ENCODE measurements around the gene DPP6.

Gene DPP6

GRCh38 chr7:154840086-154840485, 787.9 kb downstream of the DPP6 start:
- no peak for DNase-seq (ENCODE audit: low spot score)
- Histone ChIP-seq H3K27ac (ENCODE audit: poor library complexity, severe bottlenecking) (no peak overlapping the region), H3K4me3 (ENCODE audit: severe bottlenecking) (no peak overlapping the region), H3K4me1 (ENCODE audit: insufficient read depth, poor library complexity, severe bottlenecking) (no peaks in the 10 kb centered on the region), H3K9me3 (ENCODE audit: severe bottlenecking) (no peaks in the 10 kb centered on the region), H3K36me3 (ENCODE audit: low read depth) (no peaks in the 10 kb centered on the region), H3K27me3 (ENCODE audit: insufficient read depth, poor library complexity, severe bottlenecking) (peaks cover 26% of the 10 kb centered on the region)
- no peak for ATAC-seq (ENCODE audit: low read depth)
- no peak for TF ChIP-seq CTCF (IDR thresholded peaks at IDR 0.05; ENCODE audit: poor library complexity, severe bottlenecking)

GRCh38 chr7:154841731-154842331, 789.6 kb downstream of the DPP6 start:
- no peak overlapping the region for H3K27ac ChIP-seq (ENCODE audit: poor library complexity, severe bottlenecking)

GRCh38 chr7:154842591-154842990, 790.4 kb downstream of the DPP6 start:
- no peak overlapping the region for H3K4me3 ChIP-seq (ENCODE audit: severe bottlenecking)
- DNase-seq (ENCODE audit: low spot score) (no peak), ATAC-seq (ENCODE audit: low read depth) (no peak)
- no peaks in the 10 kb centered on the region for H3K9me3 ChIP-seq (ENCODE audit: severe bottlenecking)
- TF ChIP-seq CTCF (IDR thresholded peaks at IDR 0.05; ENCODE audit: poor library complexity, severe bottlenecking) = no peak
- no peaks in the 10 kb centered on the region for H3K4me1 ChIP-seq (ENCODE audit: insufficient read depth, poor library complexity, severe bottlenecking)
- no peak overlapping the region for H3K27ac ChIP-seq (ENCODE audit: poor library complexity, severe bottlenecking)
- H3K27me3 ChIP-seq (ENCODE audit: insufficient read depth, poor library complexity, severe bottlenecking) = peaks cover 26% of the 10 kb centered on the region
- no peaks in the 10 kb centered on the region for H3K36me3 ChIP-seq (ENCODE audit: low read depth)

More at GRCh38 chr7:154841731-154842331, 789.6 kb downstream of the DPP6 start:
- Histone ChIP-seq H3K4me3 (ENCODE audit: severe bottlenecking) (no peak overlapping the region), H3K9me3 (ENCODE audit: severe bottlenecking) (no peaks in the 10 kb centered on the region), H3K36me3 (ENCODE audit: low read depth) (no peaks in the 10 kb centered on the region), H3K27me3 (ENCODE audit: insufficient read depth, poor library complexity, severe bottlenecking) (peaks cover 26% of the 10 kb centered on the region), H3K4me1 (ENCODE audit: insufficient read depth, poor library complexity, severe bottlenecking) (no peaks in the 10 kb centered on the region)
- ATAC-seq (ENCODE audit: low read depth) (no peak), DNase-seq (ENCODE audit: low spot score) (no peak)
- TF ChIP-seq CTCF (IDR thresholded peaks at IDR 0.05; ENCODE audit: poor library complexity, severe bottlenecking) = no peak

GRCh38 chr7:154843670-154844237, 791.6 kb downstream of the DPP6 start:
- no peaks in the 10 kb centered on the region for H3K36me3 ChIP-seq (ENCODE audit: low read depth)
- ATAC-seq (ENCODE audit: low read depth) (no peak), DNase-seq (ENCODE audit: low spot score) (no peak)
- TF ChIP-seq CTCF (IDR thresholded peaks at IDR 0.05; ENCODE audit: poor library complexity, severe bottlenecking) = no peak
- peaks cover 20% of the 10 kb centered on the region for H3K27me3 ChIP-seq (ENCODE audit: insufficient read depth, poor library complexity, severe bottlenecking)
- H3K4me3 ChIP-seq (ENCODE audit: severe bottlenecking) = no peak overlapping the region
- no peak overlapping the region for H3K27ac ChIP-seq (ENCODE audit: poor library complexity, severe bottlenecking)
- H3K9me3 ChIP-seq (ENCODE audit: severe bottlenecking) = no peaks in the 10 kb centered on the region
- no peaks in the 10 kb centered on the region for H3K4me1 ChIP-seq (ENCODE audit: insufficient read depth, poor library complexity, severe bottlenecking)

- H3K36me3 ChIP-seq (ENCODE audit: low read depth) = no peaks in the 10 kb centered on the region
- no peak for TF ChIP-seq CTCF (IDR thresholded peaks at IDR 0.05; ENCODE audit: poor library complexity, severe bottlenecking)
- no peak for ATAC-seq (ENCODE audit: low read depth)
- no peak overlapping the region for H3K4me3 ChIP-seq (ENCODE audit: severe bottlenecking)
- no peak overlapping the region for H3K27ac ChIP-seq (ENCODE audit: poor library complexity, severe bottlenecking)
- peaks cover 20% of the 10 kb centered on the region for H3K27me3 ChIP-seq (ENCODE audit: insufficient read depth, poor library complexity, severe bottlenecking)
- H3K4me1 ChIP-seq (ENCODE audit: insufficient read depth, poor library complexity, severe bottlenecking) = no peaks in the 10 kb centered on the region
- H3K9me3 ChIP-seq (ENCODE audit: severe bottlenecking) = no peaks in the 10 kb centered on the region
- DNase-seq (ENCODE audit: low spot score) = no peak
Observed at GRCh38 chr7:154844499-154844898, 792.3 kb downstream of the DPP6 start.

Measured in RWPE2 (cell line).